CD14-positive monocyte (primary cell): ENCODE results near the gene TRAF6. TPM values are rescaled to one million over a fixed set of nuclear protein-coding genes. Genes with fewer than 3 reads are reported as not detected.
A peak's percentile ranks its signal among the peaks of the same experiment; 100 is the strongest.

ENCODE experiments used
- DNase-seq, 3 donors: peaks; one replicate each; pipeline ENCODE4 v3.0.0-alpha.2; 2011 to 2022
- H2AFZ ChIP-seq: 2 replicates; pipeline ENCODE4 v1.6.0; 2012; ENCODE audit warnings: mild to moderate bottlenecking, low read depth, low read length, inconsistent platforms; ENCODE audit not compliant: insufficient read depth, poor library complexity, severe bottlenecking
- H3K27ac ChIP-seq, 2 donors: 1 replicate in 1 of 2; 2 replicates in 1 of 2; pipeline ENCODE4 v1.5.1; 2012 to 2013; ENCODE audit warnings: low read length in 2 of 2, control low read depth in 1 of 2, inconsistent platforms in 1 of 2, low read depth in 1 of 2, mild to moderate bottlenecking in 1 of 2
- H3K27me3 ChIP-seq, 2 donors: one replicate each; pipeline versions ENCODE4 v1.6.0 to v1.6.1; 2011 to 2013; ENCODE audit warnings: low read length in 2 of 2; ENCODE audit not compliant: control insufficient read depth in 2 of 2, insufficient read depth in 2 of 2
- H3K36me3 ChIP-seq, 2 donors: replicated peaks in 1 of 2; 1 replicate in 1 of 2; 2 replicates in 1 of 2; pipeline versions ENCODE4 v1.5.1 to v1.6.1; 2012 to 2013; ENCODE audit warnings: low read length in 2 of 2, control low read depth in 1 of 2, inconsistent platforms in 1 of 2, mild to moderate bottlenecking in 1 of 2; ENCODE audit not compliant: insufficient read depth in 2 of 2, control insufficient read depth in 1 of 2
- H3K4me1 ChIP-seq, 2 donors: 1 replicate in 1 of 2; 2 replicates in 1 of 2; pipeline versions ENCODE4 v1.5.1 to v1.6.1; 2012 to 2013; ENCODE audit warnings: low read length in 2 of 2, control low read depth in 1 of 2, inconsistent platforms in 1 of 2, mild to moderate bottlenecking in 1 of 2, moderate library complexity in 1 of 2; ENCODE audit not compliant: insufficient read depth in 2 of 2, control insufficient read depth in 1 of 2
- H3K4me2 ChIP-seq: replicated peaks from 2 replicates; pipeline ENCODE3; 2012; ENCODE audit warnings: low read length, moderate library complexity, mild to moderate bottlenecking; ENCODE audit not compliant: poor library complexity, severe bottlenecking; ENCODE audit errors: extremely low read depth
- H3K4me3 ChIP-seq, 3 experiments: fragments of 200-600 bp in 1 of 3; sonication (generic) in 1 of 3; replicated peaks in 1 of 3; 1 replicate in 2 of 3; 2 replicates in 1 of 3; pipeline ENCODE4 v1.5.1; 2011 to 2013; ENCODE audit warnings: low read length in 3 of 3, mild to moderate bottlenecking in 3 of 3, control low read depth in 2 of 3, low read depth in 2 of 3, inconsistent platforms in 1 of 3, moderate library complexity in 1 of 3
- H3K79me2 ChIP-seq: 2 replicates; pipeline ENCODE4 v1.6.0; 2012; ENCODE audit warnings: mild to moderate bottlenecking, control low read depth, inconsistent platforms, low read length, moderate library complexity; ENCODE audit not compliant: insufficient read depth
- H3K9ac ChIP-seq: 2 replicates; pipeline ENCODE4 v1.6.0; 2017; ENCODE audit warnings: low read length, mild to moderate bottlenecking; ENCODE audit not compliant: insufficient read depth, poor library complexity, severe bottlenecking
- H3K9me3 ChIP-seq, 2 donors: replicated peaks in 1 of 2; 1 replicate in 1 of 2; 2 replicates in 1 of 2; pipeline versions ENCODE4 v1.5.1 to v1.6.1; 2012 to 2013; ENCODE audit warnings: low read length in 2 of 2, control low read depth in 1 of 2; ENCODE audit not compliant: control insufficient read depth in 1 of 2, insufficient read depth in 1 of 2
- H4K20me1 ChIP-seq: 2 replicates; pipeline ENCODE4 v1.6.0; 2012; ENCODE audit warnings: mild to moderate bottlenecking, low read length, control low read depth, moderate library complexity; ENCODE audit not compliant: insufficient read depth
- H3K27ac Mint-ChIP-seq, 7 donors: one replicate each; pipeline ENCODE4 v1.8.0; 2020; ENCODE audit warnings: mild to moderate bottlenecking in 7 of 7, mixed read lengths in 7 of 7, moderate library complexity in 6 of 7, inconsistent platforms in 2 of 7
- H3K27me3 Mint-ChIP-seq, 3 donors: one replicate each; pipeline ENCODE4 v1.8.0; 2021 to 2022; ENCODE audit warnings: low read depth in 3 of 3, mild to moderate bottlenecking in 3 of 3, mixed read lengths in 3 of 3, moderate library complexity in 3 of 3, inconsistent platforms in 1 of 3
- H3K36me3 Mint-ChIP-seq, 2 donors: one replicate each; pipeline ENCODE4 v1.8.0; 2020; ENCODE audit warnings: mixed read lengths in 2 of 2, inconsistent platforms in 1 of 2, mild to moderate bottlenecking in 1 of 2
- H3K4me1 Mint-ChIP-seq: one replicate; pipeline ENCODE4 v1.8.0; 2020; ENCODE audit warnings: mild to moderate bottlenecking, mixed read lengths
- H3K4me3 Mint-ChIP-seq, 2 donors: one replicate each; pipeline ENCODE4 v1.8.0; 2020; ENCODE audit warnings: mild to moderate bottlenecking in 2 of 2, mixed read lengths in 2 of 2, moderate library complexity in 1 of 2
- H3K9me3 Mint-ChIP-seq, 7 donors: one replicate each; pipeline ENCODE4 v1.8.0; 2020 to 2022; ENCODE audit warnings: mixed read lengths in 7 of 7, mild to moderate bottlenecking in 6 of 7, moderate library complexity in 6 of 7, inconsistent platforms in 2 of 7
- CTCF ChIP-seq: fragments of 200-600 bp; IDR thresholded peaks from one replicate; pipeline ENCODE4 v1.8.0; 2022; ENCODE audit warnings: antibody characterized with exemption, mild to moderate bottlenecking
- WGBS: methylation state at CpG from one replicate; pipeline ENCODE4 v1.1.5; 2013; ENCODE audit warnings: missing lambda C conversion rate; ENCODE audit not compliant: insufficient coverage; 5-methylcytosine and 5-hydroxymethylcytosine counted together
- intact Hi-C, 2 donors: fragments of 100-400 bp; cut with micrococcal nuclease; formaldehyde crosslinking; loops; one replicate each; pipeline versions ENCODE4 v1.15.0 to v1.15.1; 2023
- polyA plus RNA-seq, 3 donors: library from polyadenylated mRNA; depleted of rRNA in 1 of 3; unstranded in 2 of 3; stranded (reverse) in 1 of 3; fragments of 300-500 nt in 2 of 3; fragments of >200 nt in 1 of 3; fragmentation: Illumina TruSeq in 2 of 3; gene quantifications; 1 replicate in 2 of 3; 2 replicates in 1 of 3; pipeline ENCODE4 v1.2.3, GENCODE V29; 2012 to 2021

The TRAF6 gene
- polyA plus RNA-seq, 3 donors: 5.5 to 7.3 (median 6.7) TPM

- Mint-ChIP-seq H3K27me3 (peaks cover 0 to 3% (median 2%) of the 10 kb centered on the region in 3 donors), H3K36me3 (peaks cover 2 to 3% of the 10 kb centered on the region in 2 donors), H3K4me3 (no peak overlapping the region), H3K9me3 (no peaks in the 10 kb centered on the region), H3K27ac (no peak overlapping the region), H3K4me1 (peaks cover 10% of the 10 kb centered on the region)
- Histone ChIP-seq H3K27me3 (no peaks in the 10 kb centered on the region), H3K4me1 (peaks cover 0 to 9% of the 10 kb centered on the region in 2 donors), H4K20me1 (no peaks in the 10 kb centered on the region), H3K36me3 (no peaks in the 10 kb centered on the region), H3K4me3 (no peak overlapping the region), H3K27ac (no peak overlapping the region), H3K79me2 (no peaks in the 10 kb centered on the region), H3K4me2 (no peak overlapping the region), H2AFZ (no peak overlapping the region), H3K9me3 (no peaks in the 10 kb centered on the region), H3K9ac (no peak overlapping the region)
- TF ChIP-seq CTCF: no peak
- WGBS: 91% methylated on average over 5 of the region's 5 CpGs
- intact Hi-C loops: loop anchor here (5.0 kb wide), 2 partner anchors 93 to 168 kb away; no protein-coding TSS in a partner anchor
- DNase-seq: no peak
Measured at GRCh38 chr11:36469881-36470802, 39.9 kb downstream of the TRAF6 start.

- H3K27ac ChIP-seq: no peak overlapping the region
- Mint-ChIP-seq H3K9me3 (no peaks in the 10 kb centered on the region), H3K4me3 (no peak overlapping the region), H3K27me3 (peaks cover 0 to 3% (median 2%) of the 10 kb centered on the region in 3 donors), H3K4me1 (peaks cover 10% of the 10 kb centered on the region), H3K27ac (no peak overlapping the region), H3K36me3 (peaks cover 2 to 3% of the 10 kb centered on the region in 2 donors)
- no peaks in the 10 kb centered on the region for H4K20me1 ChIP-seq
- no peaks in the 10 kb centered on the region for H3K36me3 ChIP-seq
- WGBS: 67% methylated on average over 1 of the region's 2 CpGs
- no peak for DNase-seq
- no peaks in the 10 kb centered on the region for H3K9me3 ChIP-seq
- H3K4me1 ChIP-seq: peaks cover 0 to 9% of the 10 kb centered on the region in 2 donors
- no peak overlapping the region for H2AFZ ChIP-seq
- H3K79me2 ChIP-seq: no peaks in the 10 kb centered on the region
- TF ChIP-seq CTCF: peak; percentile 24
- no peak overlapping the region for H3K4me2 ChIP-seq
- H3K4me3 ChIP-seq: no peak overlapping the region
- intact Hi-C loops: no loop called here
- H3K27me3 ChIP-seq: no peaks in the 10 kb centered on the region
- no peak overlapping the region for H3K9ac ChIP-seq
Measured at GRCh38 chr11:36469063-36469462, 41.0 kb downstream of the TRAF6 start.
